Fibroblast of skin of right quadriceps (primary cell): ENCODE results near the gene AIF1.

Experiments
- DNase-seq: peaks from one replicate; pipeline ENCODE4 v3.0.0-alpha.2; 2013

The AIF1 gene

GRCh38 chr6:31621320-31621939 is 6.4 kb downstream of the AIF1 start:
- no peak for DNase-seq

- peak; percentile 37 for DNase-seq
These were observed 7.0 kb downstream of the AIF1 start for GRCh38 chr6:31621991-31622390.

GRCh38 chr6:31622684-31623091 is 7.7 kb downstream of the AIF1 start:
- DNase-seq = no peak

- no peak for DNase-seq
These were observed 9.0 kb downstream of the AIF1 start for GRCh38 chr6:31624070-31624469.

GRCh38 chr6:31626952-31627351 is 11.9 kb downstream of the AIF1 start:
- no peak for DNase-seq

GRCh38 chr6:31627690-31628287 is 12.8 kb downstream of the AIF1 start:
- no peak for DNase-seq

GRCh38 chr6:31629014-31629413 is 14.0 kb downstream of the AIF1 start:
- DNase-seq = no peak

- no peak for DNase-seq
These were observed 15.3 kb downstream of the AIF1 start for GRCh38 chr6:31630177-31630934.

GRCh38 chr6:31631209-31631608 is 16.2 kb downstream of the AIF1 start:
- DNase-seq = no peak

- DNase-seq = no peak
These were observed 16.7 kb downstream of the AIF1 start for GRCh38 chr6:31631681-31632278.

- DNase-seq = no peak
These were observed 17.4 kb downstream of the AIF1 start for GRCh38 chr6:31632279-31632946.

GRCh38 chr6:31633447-31633846 is 18.4 kb downstream of the AIF1 start:
- no peak for DNase-seq

- no peak for DNase-seq
These were observed 19.1 kb downstream of the AIF1 start for GRCh38 chr6:31634131-31634530.

- no peak for DNase-seq
These were observed 20.0 kb downstream of the AIF1 start for GRCh38 chr6:31634969-31635575.

GRCh38 chr6:31636698-31637596 is 21.9 kb downstream of the AIF1 start:
- no peak for DNase-seq

GRCh38 chr6:31639043-31639442 is 24.0 kb downstream of the AIF1 start:
- DNase-seq = no peak

- DNase-seq = peak; percentile 59
These were observed 24.4 kb downstream of the AIF1 start for GRCh38 chr6:31639449-31639861.

- no peak for DNase-seq
These were observed 25.6 kb downstream of the AIF1 start for GRCh38 chr6:31640612-31641011.

GRCh38 chr6:31641370-31641769 is 26.3 kb downstream of the AIF1 start:
- DNase-seq = no peak

GRCh38 chr6:31642798-31643570 is 27.9 kb downstream of the AIF1 start:
- DNase-seq = no peak
